Fibroblast of lung (primary cell): ENCODE results near the gene PTPRZ1.

Source experiments
- CTCF ChIP-seq, 2 donors: IDR thresholded peaks in 1 of 2; conservative IDR thresholded peaks in 1 of 2; 1 replicate in 1 of 2; 2 replicates in 1 of 2; pipeline ENCODE4 v1.5.1; 2011 to 2012; ENCODE audit warnings: low read length in 2 of 2, control low read depth in 1 of 2, inconsistent platforms in 1 of 2, low read depth in 1 of 2, mild to moderate bottlenecking in 1 of 2
- EZH2 ChIP-seq: IDR thresholded peaks from 2 replicates; pipeline ENCODE4 v1.5.1; 2012; ENCODE audit warnings: low read length, control low read depth, mild to moderate bottlenecking; ENCODE audit errors: missing control alignments

GRCh38 chr7:122038904-122039303, 165.9 kb downstream of the PTPRZ1 start:
- TF ChIP-seq CTCF (conservative IDR thresholded peaks at IDR 0.05 in 1 of 2, IDR thresholded peaks at IDR 0.05 in 1 of 2; ENCODE audit: low read depth in 1 of 2, low read length in 2 of 2): no peak
- TF ChIP-seq EZH2: no peak
